HG02981 (cell line): ENCODE data around the gene ADAMTSL4.
"Not testable (repeated sequence)": the region's sequence is repeated elsewhere in the genome, so short reads cannot be mapped to it uniquely, and the experiment has no call there.

Experiments
- ATAC-seq: cut with Tn5 transposase; IDR thresholded peaks from one replicate; pipeline ENCODE4 v1.9.1; 2021; ENCODE audit warnings: mild to moderate bottlenecking, moderate library complexity; ENCODE audit not compliant: unreplicated experiment

The ADAMTSL4 gene

DNA sequence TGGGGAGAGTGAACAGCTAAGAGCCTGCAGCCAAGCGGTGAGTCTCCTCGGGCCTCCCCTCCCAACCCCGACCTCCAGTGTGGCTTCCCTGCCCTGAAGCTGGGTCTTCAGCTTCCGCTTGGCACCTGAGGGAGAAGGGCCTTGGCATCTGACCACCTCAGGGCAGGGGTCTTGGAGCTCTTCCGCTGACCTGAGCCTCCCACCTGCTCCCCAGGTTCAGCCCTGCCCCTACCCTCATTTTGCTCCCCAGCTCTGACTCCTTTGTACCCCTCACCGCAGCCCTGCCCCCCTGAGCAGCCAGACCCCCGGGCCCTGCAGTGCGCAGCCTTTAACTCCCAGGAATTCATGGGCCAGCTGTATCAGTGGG lies 4.9 kb downstream of the ADAMTSL4 start:
- no peak for ATAC-seq

DNA sequence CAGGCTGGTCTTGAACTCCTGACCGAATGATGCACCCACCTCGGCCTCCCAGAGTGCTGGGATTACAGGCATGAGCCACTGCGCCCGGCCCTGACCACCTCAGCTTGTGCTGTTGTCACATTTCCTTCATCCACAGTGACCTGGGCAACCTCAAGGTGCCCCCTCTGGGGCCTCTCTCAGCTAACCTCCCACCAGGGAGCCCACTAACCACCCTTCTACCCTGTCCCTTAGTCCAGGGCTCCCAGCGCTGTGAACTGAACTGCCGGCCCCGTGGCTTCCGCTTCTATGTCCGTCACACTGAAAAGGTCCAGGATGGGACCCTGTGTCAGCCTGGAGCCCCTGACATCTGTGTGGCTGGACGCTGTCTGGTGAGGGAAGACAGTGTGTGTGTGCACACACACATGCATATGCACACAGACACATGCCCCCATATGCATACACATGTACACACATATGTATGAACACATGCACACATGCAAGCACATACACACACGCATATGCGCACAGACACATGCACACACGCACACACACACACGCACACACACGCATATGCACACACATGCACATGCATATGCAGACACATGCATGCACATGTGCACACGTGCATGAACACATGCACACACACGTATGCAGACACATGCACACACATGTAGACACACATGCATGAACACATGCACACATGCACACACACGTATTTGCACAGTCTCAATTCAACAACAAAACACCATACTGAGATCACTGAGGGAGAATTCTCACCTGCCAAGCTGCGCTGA lies 6.2 kb downstream of the ADAMTSL4 start:
- no peak for ATAC-seq

DNA sequence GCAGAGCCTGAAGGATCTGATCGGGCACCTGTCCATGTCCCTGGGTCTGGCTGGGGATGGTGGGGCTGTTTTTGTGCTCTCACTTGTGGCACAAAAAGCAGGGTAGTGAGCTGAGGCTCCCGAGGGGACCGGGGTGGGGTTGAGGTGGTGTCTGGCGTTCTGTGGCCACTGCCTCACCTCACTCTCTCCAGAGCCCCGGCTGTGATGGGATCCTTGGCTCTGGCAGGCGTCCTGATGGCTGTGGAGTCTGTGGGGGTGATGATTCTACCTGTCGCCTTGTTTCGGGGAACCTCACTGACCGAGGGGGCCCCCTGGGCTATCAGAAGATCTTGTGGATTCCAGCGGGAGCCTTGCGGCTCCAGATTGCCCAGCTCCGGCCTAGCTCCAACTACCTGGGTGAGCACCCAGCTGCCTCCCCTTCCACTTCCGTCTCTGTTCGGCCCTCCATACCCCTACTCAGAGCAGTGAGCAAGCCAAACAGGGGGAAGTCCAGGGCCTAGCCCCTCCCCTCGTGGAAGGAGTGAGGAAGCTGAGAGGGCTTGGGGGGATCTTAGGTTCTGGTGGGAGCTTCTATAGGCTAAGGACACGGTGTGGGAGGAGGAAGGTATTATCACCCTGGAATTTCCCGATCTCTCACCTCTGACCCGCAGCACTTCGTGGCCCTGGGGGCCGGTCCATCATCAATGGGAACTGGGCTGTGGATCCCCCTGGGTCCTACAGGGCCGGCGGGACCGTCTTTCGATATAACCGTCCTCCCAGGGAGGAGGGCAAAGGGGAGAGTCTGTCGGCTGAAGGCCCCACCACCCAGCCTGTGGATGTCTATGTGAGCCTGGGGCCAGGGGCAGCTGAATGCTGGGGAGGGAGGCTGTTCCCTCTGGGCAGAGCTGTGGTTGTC lies 7.0 kb downstream of the ADAMTSL4 start:
- no peak for ATAC-seq

DNA sequence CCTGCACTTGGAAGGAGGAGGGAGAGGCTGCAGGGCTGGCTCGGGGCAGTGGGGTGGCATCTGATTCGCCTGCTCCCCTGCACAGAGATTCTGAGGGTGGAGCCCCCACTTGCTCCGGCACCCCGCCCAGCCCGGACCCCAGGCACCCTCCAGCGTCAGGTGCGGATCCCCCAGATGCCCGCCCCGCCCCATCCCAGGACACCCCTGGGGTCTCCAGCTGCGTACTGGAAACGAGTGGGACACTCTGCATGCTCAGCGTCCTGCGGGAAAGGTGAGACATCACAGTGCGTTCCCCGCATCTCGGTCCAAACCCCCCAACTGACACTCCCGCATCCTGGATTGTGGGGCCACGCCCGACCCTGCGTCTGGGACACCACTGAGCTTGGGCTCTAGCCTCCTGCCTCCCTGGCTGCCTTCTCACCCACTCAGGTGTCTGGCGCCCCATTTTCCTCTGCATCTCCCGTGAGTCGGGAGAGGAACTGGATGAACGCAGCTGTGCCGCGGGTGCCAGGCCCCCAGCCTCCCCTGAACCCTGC lies 7.9 kb downstream of the ADAMTSL4 start:
- ATAC-seq: no peak

DNA sequence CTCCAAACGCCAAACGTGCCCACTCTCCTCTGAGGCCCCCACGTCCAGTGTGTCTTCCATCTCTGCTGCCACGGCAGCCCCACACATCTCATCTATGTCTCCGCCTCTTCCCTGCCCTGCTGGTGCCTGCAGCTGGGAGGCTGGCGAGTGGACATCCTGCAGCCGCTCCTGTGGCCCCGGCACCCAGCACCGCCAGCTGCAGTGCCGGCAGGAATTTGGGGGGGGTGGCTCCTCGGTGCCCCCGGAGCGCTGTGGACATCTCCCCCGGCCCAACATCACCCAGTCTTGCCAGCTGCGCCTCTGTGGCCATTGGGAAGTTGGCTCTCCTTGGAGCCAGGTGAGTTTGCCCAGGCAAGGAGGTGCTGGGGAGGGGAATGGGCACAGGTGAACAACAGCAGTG lies 8.6 kb downstream of the ADAMTSL4 start:
- no peak for ATAC-seq

DNA sequence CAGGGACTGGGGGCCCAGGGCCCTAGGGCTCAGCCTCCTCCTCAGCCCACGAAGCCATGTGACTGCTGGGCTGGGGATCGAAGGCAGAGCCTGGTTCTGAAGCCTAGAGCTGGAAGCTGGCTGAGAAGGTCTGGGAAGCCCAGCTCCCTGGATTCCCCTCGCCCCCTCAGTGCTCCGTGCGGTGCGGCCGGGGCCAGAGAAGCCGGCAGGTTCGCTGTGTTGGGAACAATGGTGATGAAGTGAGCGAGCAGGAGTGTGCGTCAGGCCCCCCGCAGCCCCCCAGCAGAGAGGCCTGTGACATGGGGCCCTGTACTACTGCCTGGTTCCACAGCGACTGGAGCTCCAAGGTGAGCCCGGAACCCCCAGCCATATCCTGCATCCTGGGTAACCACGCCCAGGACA lies 9.1 kb downstream of the ADAMTSL4 start:
- ATAC-seq: no peak

DNA sequence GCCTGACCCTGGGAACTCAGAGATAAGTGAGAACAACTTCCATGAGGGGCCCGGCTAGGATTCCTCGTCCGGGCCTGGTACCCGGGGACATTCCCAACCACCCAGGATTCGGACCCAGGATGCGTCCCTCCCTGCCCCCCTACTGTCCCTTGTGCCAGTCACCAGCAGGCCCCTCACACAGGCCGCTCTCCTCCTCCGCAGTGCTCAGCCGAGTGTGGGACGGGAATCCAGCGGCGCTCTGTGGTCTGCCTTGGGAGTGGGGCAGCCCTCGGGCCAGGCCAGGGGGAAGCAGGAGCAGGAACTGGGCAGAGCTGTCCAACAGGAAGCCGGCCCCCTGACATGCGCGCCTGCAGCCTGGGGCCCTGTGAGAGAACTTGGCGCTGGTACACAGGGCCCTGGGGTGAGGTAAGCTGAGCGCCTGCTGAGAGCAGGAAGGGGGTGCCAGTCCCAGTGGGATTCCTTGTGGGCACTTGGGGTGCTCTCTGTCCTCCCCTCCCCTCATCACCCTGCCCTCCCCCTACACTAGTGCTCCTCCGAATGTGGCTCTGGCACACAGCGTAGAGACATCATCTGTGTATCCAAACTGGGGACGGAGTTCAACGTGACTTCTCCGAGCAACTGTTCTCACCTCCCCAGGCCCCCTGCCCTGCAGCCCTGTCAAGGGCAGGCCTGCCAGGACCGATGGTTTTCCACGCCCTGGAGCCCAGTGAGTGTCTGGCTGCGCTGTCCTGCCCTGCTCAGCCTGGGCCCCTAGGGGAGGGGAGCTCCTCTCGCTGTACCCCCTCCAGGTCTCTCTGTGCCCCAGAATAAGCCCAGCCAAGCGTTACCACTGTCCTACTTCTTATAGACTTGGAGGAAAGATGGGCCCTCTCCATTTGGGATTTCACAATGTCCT lies 9.8 kb downstream of the ADAMTSL4 start:
- no peak for ATAC-seq

DNA sequence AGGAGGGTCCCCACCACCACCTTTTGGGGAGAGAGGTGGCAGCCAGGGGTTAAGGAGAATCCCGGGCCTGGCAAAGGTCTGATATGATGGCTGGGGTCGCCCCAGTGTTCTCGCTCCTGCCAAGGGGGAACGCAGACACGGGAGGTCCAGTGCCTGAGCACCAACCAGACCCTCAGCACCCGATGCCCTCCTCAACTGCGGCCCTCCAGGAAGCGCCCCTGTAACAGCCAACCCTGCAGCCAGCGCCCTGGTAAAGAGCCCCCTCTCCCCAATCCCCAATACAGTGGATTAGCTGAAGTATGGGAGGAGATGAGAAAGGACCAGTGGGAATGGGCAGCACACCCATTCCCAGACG lies 10.4 kb downstream of the ADAMTSL4 start:
- ATAC-seq: no peak

DNA sequence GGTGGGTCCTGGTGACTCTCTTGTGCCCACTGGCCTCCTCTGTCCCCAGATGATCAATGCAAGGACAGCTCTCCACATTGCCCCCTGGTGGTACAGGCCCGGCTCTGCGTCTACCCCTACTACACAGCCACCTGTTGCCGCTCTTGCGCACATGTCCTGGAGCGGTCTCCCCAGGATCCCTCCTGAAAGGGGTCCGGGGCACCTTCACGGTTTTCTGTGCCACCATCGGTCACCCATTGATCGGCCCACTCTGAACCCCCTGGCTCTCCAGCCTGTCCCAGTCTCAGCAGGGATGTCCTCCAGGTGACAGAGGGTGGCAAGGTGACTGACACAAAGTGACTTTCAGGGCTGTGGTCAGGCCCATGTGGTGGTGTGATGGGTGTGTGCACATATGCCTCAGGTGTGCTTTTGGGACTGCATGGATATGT lies 10.8 kb downstream of the ADAMTSL4 start:
- ATAC-seq: no peak

DNA sequence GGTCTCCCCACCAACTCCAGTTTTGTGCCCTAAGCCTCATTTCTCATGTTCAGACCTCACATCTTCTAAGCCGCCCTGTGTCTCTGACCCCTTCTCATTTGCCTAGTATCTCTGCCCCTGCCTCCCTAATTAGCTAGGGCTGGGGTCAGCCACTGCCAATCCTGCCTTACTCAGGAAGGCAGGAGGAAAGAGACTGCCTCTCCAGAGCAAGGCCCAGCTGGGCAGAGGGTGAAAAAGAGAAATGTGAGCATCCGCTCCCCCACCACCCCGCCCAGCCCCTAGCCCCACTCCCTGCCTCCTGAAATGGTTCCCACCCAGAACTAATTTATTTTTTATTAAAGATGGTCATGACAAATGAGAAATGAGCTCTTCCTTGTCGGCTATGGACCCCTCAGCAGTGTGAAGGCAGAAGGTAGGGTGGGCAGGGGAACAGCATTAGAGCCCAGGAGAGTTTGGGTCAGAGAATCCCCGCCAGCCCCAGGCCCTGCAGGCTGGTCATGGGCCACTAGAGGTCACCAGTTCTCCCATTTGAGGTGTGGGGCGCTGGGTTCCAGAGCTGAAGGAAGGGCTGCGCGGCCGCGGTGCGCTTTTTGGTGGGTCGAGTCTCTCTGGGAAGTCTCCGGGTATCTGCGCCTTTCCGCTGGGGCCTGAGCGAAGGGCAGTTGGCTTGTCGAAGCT lies 11.5 kb downstream of the ADAMTSL4 start:
- ATAC-seq: no peak

DNA sequence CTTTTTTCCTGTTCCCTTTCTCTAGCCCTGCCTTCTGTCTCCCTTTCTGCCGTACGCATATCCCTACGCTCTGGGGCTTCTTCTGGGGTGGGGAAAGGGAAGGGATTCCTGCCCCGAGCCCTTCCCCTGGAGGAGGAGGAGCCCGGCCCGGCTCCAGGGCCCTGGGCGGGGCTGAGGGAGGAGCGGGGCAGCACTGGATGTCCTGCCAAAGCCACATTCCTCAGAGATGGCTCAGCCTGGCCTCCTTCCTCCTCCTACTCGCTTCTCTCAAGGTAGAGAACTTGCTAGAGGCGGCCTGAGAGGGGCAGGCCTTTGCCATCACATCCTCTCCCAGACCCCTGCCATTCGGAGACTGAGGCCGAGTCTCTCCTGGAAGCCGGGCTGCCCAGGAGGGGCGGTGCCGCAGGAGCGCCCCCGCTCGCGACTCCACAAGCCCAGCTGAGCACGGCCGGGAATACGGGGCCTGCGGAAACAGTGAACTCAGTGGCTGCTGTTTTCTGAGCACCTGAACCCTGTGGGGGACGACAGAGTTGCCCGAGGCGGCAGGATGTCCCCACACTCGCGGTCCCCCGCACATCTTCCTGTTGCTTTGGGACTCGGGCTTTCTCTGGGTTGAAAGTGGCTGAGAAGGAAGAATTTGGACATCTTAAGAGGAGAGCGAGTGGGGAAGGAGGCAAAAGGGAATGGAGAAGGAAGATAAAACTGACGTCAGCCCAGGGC lies 12.2 kb downstream of the ADAMTSL4 start:
- no peak for ATAC-seq

DNA sequence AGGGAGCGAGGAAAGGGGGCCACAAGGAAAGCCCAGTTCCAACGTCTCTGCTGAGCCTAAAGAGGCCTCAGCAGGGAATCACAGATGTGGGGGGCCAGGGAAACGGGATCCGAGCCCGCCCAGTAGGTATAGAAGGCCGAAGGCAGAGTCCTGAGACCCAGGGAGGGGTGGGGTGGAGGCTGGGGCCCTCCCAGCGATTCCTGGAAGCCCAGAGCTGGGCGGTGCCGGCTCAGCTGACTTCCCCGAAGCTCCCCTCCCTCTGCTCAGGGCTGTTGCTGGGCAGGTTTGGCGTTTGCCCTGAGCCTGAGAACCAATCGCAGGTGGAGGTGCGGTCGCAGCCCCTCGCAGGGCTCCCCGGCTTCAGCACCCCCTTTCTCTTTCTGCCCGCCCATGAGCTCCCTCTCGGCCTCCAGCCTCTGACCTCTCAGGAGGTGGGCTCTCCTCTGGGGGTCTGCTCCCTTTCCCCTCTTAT lies 12.8 kb downstream of the ADAMTSL4 start:
- peak; percentile 37 for ATAC-seq

DNA sequence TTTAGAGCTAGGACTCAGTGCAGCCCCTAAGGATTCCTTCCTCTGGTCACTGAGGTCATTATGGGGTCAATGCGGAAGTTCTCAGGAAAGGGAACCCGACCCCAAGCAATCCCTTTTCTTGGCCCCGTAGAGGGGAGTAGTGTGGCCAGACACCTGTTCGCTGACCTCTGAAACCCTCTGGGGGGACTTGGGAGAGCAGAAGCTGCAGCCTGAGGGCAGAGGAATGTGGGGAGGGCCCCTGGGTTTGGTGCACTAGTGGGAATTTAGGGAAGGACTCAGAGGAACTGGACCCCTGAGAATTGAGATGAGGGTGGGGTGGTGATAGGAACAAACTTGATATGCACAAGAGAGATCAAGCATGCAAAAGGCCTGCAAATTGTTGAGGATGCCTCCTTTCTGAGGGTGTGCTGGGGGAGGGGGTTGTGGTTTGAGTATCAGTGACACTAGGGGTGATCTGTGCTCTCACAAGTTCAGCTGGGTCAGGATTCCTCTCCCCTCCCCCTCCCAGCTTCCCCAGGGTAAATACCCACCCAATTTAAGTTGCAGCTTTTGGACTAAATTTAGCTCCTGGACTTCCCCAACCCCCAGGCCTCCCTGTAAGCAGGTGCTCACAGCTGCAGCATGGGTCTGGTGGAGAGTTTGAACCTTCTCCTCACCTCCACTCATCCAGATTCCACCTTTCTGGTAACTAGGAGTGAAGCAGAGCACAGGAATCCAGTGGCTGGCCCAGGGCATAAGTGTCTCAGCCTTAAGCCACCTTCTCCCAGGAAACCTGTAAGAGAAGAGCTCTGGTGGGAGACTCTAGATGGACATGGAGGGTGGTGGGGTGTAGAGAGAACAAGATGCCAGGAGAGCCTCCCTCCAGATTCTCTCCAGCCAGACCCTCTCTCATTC lies 13.5 kb downstream of the ADAMTSL4 start:
- peak; percentile 30 for ATAC-seq

DNA sequence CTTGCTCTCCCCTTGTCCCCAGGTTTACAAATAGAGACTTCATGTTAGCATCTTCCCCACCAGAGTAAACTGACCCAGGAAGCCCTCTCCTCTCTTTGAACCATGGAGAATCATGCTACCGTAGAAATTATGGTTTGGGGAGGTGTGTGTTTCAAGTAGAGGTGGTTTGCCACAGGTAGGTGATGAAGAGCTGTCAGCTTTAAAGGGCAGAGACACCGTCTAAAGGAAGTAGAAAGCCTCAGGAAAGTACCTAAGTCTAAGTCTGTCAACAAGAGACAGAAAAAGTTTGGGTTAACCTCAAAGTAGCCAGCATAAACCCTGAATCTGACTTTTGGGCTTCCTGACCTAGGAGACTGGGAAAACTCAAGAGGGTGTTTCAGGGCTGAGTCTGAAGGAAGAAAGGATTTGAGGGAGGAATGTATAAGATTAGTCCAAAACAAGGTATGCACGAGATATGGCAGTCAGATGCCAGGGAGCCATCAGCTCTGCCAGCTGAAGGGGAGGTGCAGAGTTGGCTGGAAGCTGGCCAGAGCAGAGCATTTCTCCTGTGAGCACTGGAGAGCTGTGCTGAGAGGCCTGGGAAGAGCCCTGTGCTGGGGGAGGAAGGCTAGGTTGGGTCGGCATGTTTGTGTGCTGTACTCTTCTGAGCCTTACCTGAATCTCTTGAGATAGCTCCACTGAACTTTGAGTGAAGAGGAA lies 14.3 kb downstream of the ADAMTSL4 start:
- no peak for ATAC-seq

DNA sequence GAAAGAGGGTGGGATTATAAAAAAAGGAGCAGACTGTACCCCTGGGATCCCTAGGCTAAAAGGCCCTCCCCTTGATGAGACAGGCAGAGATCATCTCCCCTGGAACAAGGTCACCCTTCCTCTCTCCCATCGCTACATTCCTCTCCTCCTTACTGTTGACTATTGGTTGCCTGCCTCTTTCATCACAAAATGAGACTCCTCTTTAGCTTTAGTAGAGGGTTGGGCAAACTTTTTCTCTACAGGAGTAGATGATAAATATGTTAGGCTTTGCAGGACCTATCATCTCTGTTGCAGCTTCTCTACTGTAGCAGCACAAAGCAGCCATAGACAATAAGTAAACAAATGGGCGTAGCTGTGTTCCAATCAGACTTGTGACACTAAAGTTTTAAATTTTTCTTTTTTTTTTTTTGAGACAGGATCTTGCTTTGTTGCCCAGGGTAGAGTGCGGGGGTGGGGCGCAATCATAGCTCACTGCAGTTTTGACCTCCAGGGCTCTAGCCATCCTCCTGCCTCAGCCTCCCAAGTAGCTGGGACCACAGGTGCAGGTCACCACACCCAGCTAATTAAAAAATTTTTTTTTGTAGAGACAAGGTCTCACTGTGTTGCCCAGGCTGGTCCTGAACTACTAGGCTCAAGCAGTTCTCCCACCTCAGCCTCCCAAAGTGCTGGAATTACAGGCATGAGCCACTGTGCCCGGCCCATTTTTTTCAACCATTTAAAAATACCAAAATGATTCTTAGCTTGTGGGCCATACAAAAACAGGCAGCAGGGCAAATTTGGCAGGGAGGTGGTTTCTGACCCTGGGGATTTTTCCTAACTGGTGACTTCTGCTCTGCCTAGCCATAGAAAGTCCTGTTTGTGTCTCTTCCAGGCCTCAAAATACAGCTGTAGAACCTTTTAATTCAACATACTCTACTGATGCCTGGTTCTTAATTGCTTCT lies 15.1 kb downstream of the ADAMTSL4 start:
- no peak for ATAC-seq

DNA sequence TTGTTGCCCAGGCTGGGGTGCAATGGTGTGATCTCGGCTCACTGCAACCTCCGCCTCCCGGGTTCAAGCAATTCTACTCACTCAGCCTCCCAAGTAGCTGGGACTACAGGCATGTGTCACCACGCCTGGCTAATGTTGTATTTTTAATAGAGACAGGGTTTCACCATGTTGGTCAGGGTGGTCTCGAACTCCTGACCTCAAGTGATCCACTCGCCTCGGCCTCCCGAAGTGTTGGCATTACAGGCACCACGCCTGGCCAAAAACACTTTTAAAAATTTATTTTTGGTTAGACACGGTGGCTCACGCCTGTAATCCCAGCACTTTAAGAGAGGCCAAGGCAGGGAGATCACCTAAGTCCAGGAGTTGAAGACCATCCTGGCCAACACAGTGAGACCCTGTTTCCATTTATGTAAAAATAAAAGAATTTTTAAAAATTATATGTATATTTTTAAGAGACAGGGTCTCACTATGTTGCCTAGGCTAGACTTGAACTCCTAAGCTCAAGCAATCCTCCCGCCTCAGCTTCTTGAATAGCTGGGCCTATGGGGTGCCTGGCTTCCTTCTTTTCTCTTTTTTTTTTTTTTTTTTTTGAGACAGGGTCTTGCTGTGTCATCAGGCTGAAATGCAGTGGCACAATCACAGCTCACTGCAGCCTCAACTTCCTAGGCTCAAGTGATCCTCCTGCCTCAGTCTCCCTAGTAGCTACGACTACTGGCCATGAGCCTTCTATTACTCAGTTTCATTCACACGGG lies 16.2 kb downstream of the ADAMTSL4 start:
- not testable (repeated sequence) for ATAC-seq
